HepG2 (cell line): Measurements from ENCODE around the gene MOCS1. TPM values are rescaled to one million over a fixed set of nuclear protein-coding genes. Genes with fewer than 3 reads are reported as not detected.

Experiments
- ATAC-seq: fragments of 200-7000 bp; cut with Tn5 transposase; 3 replicates; pipeline ENCODE4 v1.9.1; 2020; ENCODE audit warnings: mild to moderate bottlenecking, moderate library complexity
- BruUV-seq: library from RNA; stranded (reverse); fragments of 400-500 nt; replicated peaks from 2 replicates; lab custom pipeline; 2021; lab: Mats Ljungman, UMichigan
- CTCF ChIA-PET: fragments of 300-600 bp; formaldehyde crosslinking; extraction: SDS; loops from one replicate; lab custom pipeline; 2021; ENCODE audit warnings: low total read pairs, inconsistent platforms, low intra/inter-chr PET ratio; lab: Yijun Ruan, JAX
- POLR2A ChIA-PET: fragments of 350-600 bp; sonication (Branson Sonifier 250); formaldehyde crosslinking; loops from one replicate; lab custom pipeline; 2020; ENCODE audit warnings: antibody characterized with exemption, inconsistent platforms; lab: Yijun Ruan, JAX
- DNase-seq: peaks from one replicate; pipeline ENCODE4 v3.0.0-alpha.2; 2015; ENCODE audit warnings: low spot score
- FAIRE-seq: peaks from 3 replicates; lab custom pipeline; 2011; peaks lifted over from hg19 to GRCh38; lab: Jason Lieb, UNC
- H2AFZ ChIP-seq: one replicate; pipeline ENCODE4 v1.6.1; 2011; ENCODE audit warnings: low read length, inconsistent platforms
- H3K27ac ChIP-seq: fragments of 300-600 bp; 3 replicates; pipeline ENCODE4 v1.8.0; 2011; ENCODE audit warnings: mixed run types, mild to moderate bottlenecking, mixed read lengths, low read length, inconsistent platforms; ENCODE audit not compliant: insufficient read depth; ENCODE audit errors: extremely low read length
- H3K27me3 ChIP-seq, 2 experiments: fragments of 200-600 bp in 1 of 2; 2 replicates in 1 of 2; 3 replicates in 1 of 2; pipeline versions ENCODE4 v1.6.0 to v1.8.0; 2011; ENCODE audit warnings: low read length in 2 of 2, mild to moderate bottlenecking in 2 of 2, moderate library complexity in 2 of 2, inconsistent platforms in 1 of 2; ENCODE audit not compliant: insufficient read depth in 2 of 2, control insufficient read depth in 1 of 2
- H3K36me3 ChIP-seq, 2 experiments: fragments of 200-600 bp in 1 of 2; replicated peaks in 1 of 2; 2 replicates in 1 of 2; 3 replicates in 1 of 2; pipeline versions ENCODE4 v1.5.1 to v1.8.0; 2011; ENCODE audit warnings: low read length in 2 of 2, inconsistent platforms in 1 of 2; ENCODE audit not compliant: insufficient read depth in 2 of 2, control insufficient read depth in 1 of 2
- H3K4me1 ChIP-seq: 2 replicates; pipeline ENCODE4 v1.5.1; 2012; ENCODE audit warnings: low read length, inconsistent platforms; ENCODE audit not compliant: insufficient read depth
- H3K4me2 ChIP-seq: 2 replicates; pipeline ENCODE4 v1.6.0; 2011; ENCODE audit warnings: low read depth, low read length, inconsistent platforms
- H3K4me3 ChIP-seq, 3 experiments: fragments of 200-600 bp in 1 of 3; sonication (generic), shearing (Covaris generic) in 1 of 3; replicated peaks in 1 of 3; 2 replicates each; pipeline ENCODE4 v1.5.1; 2011 to 2016; ENCODE audit warnings: low read length in 3 of 3, inconsistent platforms in 2 of 3, low read depth in 2 of 3, mild to moderate bottlenecking in 2 of 3, control low read depth in 1 of 3, mixed read lengths in 1 of 3; ENCODE audit not compliant: insufficient read depth in 1 of 3
- H3K79me2 ChIP-seq: one replicate; pipeline ENCODE4 v1.6.1; 2011; ENCODE audit warnings: low read length, inconsistent platforms; ENCODE audit not compliant: insufficient read depth
- H3K9ac ChIP-seq: 2 replicates; pipeline ENCODE4 v1.6.0; 2011; ENCODE audit warnings: mild to moderate bottlenecking, low read depth, low read length, inconsistent platforms; ENCODE audit not compliant: insufficient read depth
- H3K9me3 ChIP-seq: 2 replicates; pipeline ENCODE4 v1.5.1; 2012; ENCODE audit warnings: mild to moderate bottlenecking, low read length
- H4K20me1 ChIP-seq: 2 replicates; pipeline ENCODE4 v1.6.0; 2011; ENCODE audit warnings: inconsistent platforms, mild to moderate bottlenecking, low read length, moderate library complexity; ENCODE audit not compliant: insufficient read depth
- EP300 ChIP-seq, 3 experiments: sonication (generic) in 1 of 3; formaldehyde crosslinking in 1 of 3; IDR thresholded peaks; 2 replicates each; pipeline versions ENCODE4 v1.5.1 to v1.6.1; 2011 to 2020; ENCODE audit warnings: low read depth in 2 of 3, low read length in 2 of 3, borderline replicate concordance in 1 of 3, improper control_type of control experiment in 1 of 3, mild to moderate bottlenecking in 1 of 3, missing genetic modification reagents in 1 of 3, moderate library complexity in 1 of 3
- KLF9 ChIP-seq: IDR thresholded peaks from 2 replicates; pipeline ENCODE4 v1.6.1; 2016; ENCODE audit warnings: low read depth
- MATR3 ChIP-seq: sonication (generic); formaldehyde crosslinking; IDR thresholded peaks from 2 replicates; pipeline ENCODE4 v1.4.0; 2020; ENCODE audit warnings: missing genetic modification reagents
- MED13 ChIP-seq: sonication (generic); formaldehyde crosslinking; IDR thresholded peaks from 2 replicates; pipeline ENCODE4 v1.5.0; 2020; ENCODE audit warnings: missing genetic modification reagents
- ZNF343 ChIP-seq: sonication (generic); formaldehyde crosslinking; IDR thresholded peaks from 2 replicates; pipeline ENCODE4 v1.4.0; 2020; ENCODE audit warnings: mild to moderate bottlenecking, missing genetic modification reagents
- ZNF468 ChIP-seq: sonication (generic); formaldehyde crosslinking; IDR thresholded peaks from 2 replicates; pipeline ENCODE4 v1.8.0; 2022; ENCODE audit warnings: mild to moderate bottlenecking, moderate library complexity, missing genetic modification reagents
- ZNF672 ChIP-seq: sonication (generic); formaldehyde crosslinking; IDR thresholded peaks from 2 replicates; pipeline ENCODE4 v1.8.1; 2022; ENCODE audit warnings: missing genetic modification reagents
- WGBS: methylation state at CpG from one replicate; pipeline ENCODE4 v1.1.6; 2017; ENCODE audit warnings: low lambda C conversion rate; 5-methylcytosine and 5-hydroxymethylcytosine counted together
- in situ Hi-C: cut with HindIII; loops from 2 replicates; pipeline ENCODE4 v1.10.0; 2017; ENCODE audit warnings: low pct_unique_long_range_greater_than_20kb; ENCODE audit not compliant: extremely low pct_ligation_motif_present
- intact Hi-C: fragments of 100-400 bp; cut with micrococcal nuclease; formaldehyde crosslinking; loops from one replicate; pipeline ENCODE4 v1.10.0; 2022; ENCODE audit not compliant: unreplicated experiment
- polyA plus RNA-seq, 8 experiments: library from polyadenylated mRNA; depleted of rRNA in 3 of 8; stranded (reverse) in 7 of 8; unstranded in 1 of 8; fragments of >200 nt; fragmentation: Illumina TruSeq in 4 of 8; extraction: Trizol in 4 of 8; gene quantifications; 2 replicates each; pipeline versions ENCODE4 v1.2.1 to v1.2.3, GENCODE V29; 2011 to 2016; ENCODE audit warnings: low read depth in 4 of 8, missing spikeins in 1 of 8, mixed read lengths in 1 of 8; ENCODE audit not compliant: insufficient read depth in 1 of 8
- total RNA-seq, 5 experiments: library from RNA; depleted of rRNA; stranded (reverse); fragments of >200 nt; fragmentation: Illumina TruSeq; extraction: Trizol; gene quantifications; 2 replicates each; pipeline ENCODE4 v1.2.3, GENCODE V29; 2016; ENCODE audit warnings: low read depth in 1 of 5
- TF ChIP-seq, protein P1 (sequence below): sonication (generic); formaldehyde crosslinking; IDR thresholded peaks from 2 replicates; pipeline ENCODE4 v1.5.1; 2020; ENCODE audit warnings: mild to moderate bottlenecking, missing genetic modification reagents, borderline replicate concordance
- TF ChIP-seq, protein P2 (sequence below): sonication (generic); formaldehyde crosslinking; IDR thresholded peaks from 2 replicates; pipeline ENCODE4 v1.5.1; 2020; ENCODE audit warnings: mild to moderate bottlenecking, missing genetic modification reagents, borderline replicate concordance
- TF ChIP-seq, protein P3 (sequence below): sonication (generic); formaldehyde crosslinking; IDR thresholded peaks from 2 replicates; pipeline ENCODE4 v1.4.0; 2020; ENCODE audit warnings: mild to moderate bottlenecking, missing genetic modification reagents

MOCS1 gene
- total and polyA plus RNA-seq, 2 of the 13 experiments (the other 11 are each of a cell fraction or from before 2014, with no cell fraction given), result 5.3 to 11.7 TPM

DNA sequence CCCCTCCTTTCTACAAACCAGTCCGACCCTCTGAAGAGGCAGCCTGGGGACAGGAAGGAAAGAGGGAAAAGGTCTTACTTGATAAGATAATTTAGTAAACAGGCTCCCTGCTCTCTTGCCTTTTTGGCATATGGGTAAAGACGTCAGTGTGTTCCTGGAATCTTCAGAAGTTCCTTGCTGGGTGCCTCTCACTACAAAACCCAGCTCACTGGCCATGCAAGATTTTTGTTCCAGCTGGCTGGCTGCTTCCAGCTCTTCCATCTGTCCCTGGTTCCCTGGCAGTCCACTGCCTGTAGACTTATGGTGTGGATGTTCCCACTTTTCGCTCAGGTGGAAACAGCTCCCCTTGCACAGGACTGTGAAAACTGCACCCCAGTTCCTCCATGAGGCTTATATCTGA, 57.4 kb downstream of the MOCS1 start:
- intact Hi-C loops (no loop called here), in situ Hi-C loops (no loop called here)
- TF ChIP-seq EP300 (IDR thresholded peaks at IDR 0.05; ENCODE audit: low read depth in 2 of 2, low read length in 2 of 2) (no peak), EP300 (CRISPR knock-in tag; IDR thresholded peaks at IDR 0.05; ENCODE audit: borderline replicate concordance) (no peak), ZNF672 (CRISPR knock-in tag) (no peak), ZNF343 (CRISPR knock-in tag) (no peak), MED13 (CRISPR knock-in tag) (no peak), KLF9 (CRISPR knock-in tag) (no peak), MATR3 (CRISPR knock-in tag) (no peak), ZNF468 (CRISPR knock-in tag) (no peak)
- TF ChIP-seq, protein P1, sequence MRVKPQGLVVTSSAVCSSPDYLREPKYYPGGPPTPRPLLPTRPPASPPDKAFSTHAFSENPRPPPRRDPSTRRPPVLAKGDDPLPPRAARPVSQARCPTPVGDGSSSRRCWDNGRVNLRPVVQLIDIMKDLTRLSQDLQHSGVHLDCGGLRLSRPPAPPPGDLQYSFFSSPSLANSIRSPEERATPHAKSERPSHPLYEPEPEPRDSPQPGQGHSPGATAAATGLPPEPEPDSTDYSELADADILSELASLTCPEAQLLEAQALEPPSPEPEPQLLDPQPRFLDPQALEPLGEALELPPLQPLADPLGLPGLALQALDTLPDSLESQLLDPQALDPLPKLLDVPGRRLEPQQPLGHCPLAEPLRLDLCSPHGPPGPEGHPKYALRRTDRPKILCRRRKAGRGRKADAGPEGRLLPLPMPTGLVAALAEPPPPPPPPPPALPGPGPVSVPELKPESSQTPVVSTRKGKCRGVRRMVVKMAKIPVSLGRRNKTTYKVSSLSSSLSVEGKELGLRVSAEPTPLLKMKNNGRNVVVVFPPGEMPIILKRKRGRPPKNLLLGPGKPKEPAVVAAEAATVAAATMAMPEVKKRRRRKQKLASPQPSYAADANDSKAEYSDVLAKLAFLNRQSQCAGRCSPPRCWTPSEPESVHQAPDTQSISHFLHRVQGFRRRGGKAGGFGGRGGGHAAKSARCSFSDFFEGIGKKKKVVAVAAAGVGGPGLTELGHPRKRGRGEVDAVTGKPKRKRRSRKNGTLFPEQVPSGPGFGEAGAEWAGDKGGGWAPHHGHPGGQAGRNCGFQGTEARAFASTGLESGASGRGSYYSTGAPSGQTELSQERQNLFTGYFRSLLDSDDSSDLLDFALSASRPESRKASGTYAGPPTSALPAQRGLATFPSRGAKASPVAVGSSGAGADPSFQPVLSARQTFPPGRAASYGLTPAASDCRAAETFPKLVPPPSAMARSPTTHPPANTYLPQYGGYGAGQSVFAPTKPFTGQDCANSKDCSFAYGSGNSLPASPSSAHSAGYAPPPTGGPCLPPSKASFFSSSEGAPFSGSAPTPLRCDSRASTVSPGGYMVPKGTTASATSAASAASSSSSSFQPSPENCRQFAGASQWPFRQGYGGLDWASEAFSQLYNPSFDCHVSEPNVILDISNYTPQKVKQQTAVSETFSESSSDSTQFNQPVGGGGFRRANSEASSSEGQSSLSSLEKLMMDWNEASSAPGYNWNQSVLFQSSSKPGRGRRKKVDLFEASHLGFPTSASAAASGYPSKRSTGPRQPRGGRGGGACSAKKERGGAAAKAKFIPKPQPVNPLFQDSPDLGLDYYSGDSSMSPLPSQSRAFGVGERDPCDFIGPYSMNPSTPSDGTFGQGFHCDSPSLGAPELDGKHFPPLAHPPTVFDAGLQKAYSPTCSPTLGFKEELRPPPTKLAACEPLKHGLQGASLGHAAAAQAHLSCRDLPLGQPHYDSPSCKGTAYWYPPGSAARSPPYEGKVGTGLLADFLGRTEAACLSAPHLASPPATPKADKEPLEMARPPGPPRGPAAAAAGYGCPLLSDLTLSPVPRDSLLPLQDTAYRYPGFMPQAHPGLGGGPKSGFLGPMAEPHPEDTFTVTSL (CRISPR knock-in tag), result no peak
- TF ChIP-seq, protein P2, sequence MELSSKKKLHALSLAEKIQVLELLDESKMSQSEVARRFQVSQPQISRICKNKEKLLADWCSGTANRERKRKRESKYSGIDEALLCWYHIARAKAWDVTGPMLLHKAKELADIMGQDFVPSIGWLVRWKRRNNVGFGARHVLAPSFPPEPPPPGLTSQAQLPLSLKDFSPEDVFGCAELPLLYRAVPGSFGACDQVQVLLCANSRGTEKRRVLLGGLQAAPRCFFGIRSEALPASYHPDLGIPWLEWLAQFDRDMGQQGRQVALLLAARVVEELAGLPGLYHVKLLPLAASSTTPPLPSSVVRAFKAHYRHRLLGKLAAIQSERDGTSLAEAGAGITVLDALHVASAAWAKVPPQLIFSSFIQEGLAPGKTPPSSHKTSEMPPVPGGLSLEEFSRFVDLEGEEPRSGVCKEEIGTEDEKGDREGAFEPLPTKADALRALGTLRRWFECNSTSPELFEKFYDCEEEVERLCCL, result no peak
- TF ChIP-seq, protein P3, sequence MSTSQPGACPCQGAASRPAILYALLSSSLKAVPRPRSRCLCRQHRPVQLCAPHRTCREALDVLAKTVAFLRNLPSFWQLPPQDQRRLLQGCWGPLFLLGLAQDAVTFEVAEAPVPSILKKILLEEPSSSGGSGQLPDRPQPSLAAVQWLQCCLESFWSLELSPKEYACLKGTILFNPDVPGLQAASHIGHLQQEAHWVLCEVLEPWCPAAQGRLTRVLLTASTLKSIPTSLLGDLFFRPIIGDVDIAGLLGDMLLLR, result no peak
- WGBS, result 23% methylated on average over 3 of the region's 3 CpGs
- DNase-seq (no peak), FAIRE-seq (no peak), ATAC-seq (no peak)
- Histone ChIP-seq H3K79me2 (no peaks in the 10 kb centered on the region), H3K9ac (no peak overlapping the region), H3K27me3 (no peaks in the 10 kb centered on the region; a peak in 1 of 5 replicates), H4K20me1 (no peaks in the 10 kb centered on the region), H3K4me2 (no peak overlapping the region), H3K27ac (no peak overlapping the region), H3K36me3 (no peaks in the 10 kb centered on the region), H3K4me3 (no peak overlapping the region), H3K9me3 (no peaks in the 10 kb centered on the region), H3K4me1 (no peaks in the 10 kb centered on the region), H2AFZ (no peak overlapping the region)
- ChIA-PET POLR2A (no interaction called here), CTCF (no interaction called here)
- no TSS peak for BruUV-seq
